ENCODE measurements around the gene SNX21. TPM values are rescaled to one million over a fixed set of nuclear protein-coding genes. Genes with fewer than 3 reads are reported as not detected.

The SNX21 gene
- total and polyA plus RNA-seq, 2 donors (not counting 3 experiments of a cell fraction or from before 2014, with no cell fraction given), result 11.6 to 11.9 TPM

GRCh38 chr20:45826381-45827019, 7.1 kb upstream of the SNX21 start:
- peaks cover 11 to 16% of the 10 kb centered on the region in 2 experiments for H3K27me3 ChIP-seq (ENCODE audit: control insufficient read depth in 2 of 2, insufficient read depth in 2 of 2, low read length in 2 of 2)
- peaks cover 4% of the 10 kb centered on the region for H3K4me1 ChIP-seq (ENCODE audit: control insufficient read depth, extremely low read depth, insufficient read depth, low read length)
- H3K9ac ChIP-seq (replicated peaks; ENCODE audit: extremely low read depth, insufficient read depth, low read length), result no peak overlapping the region
- FAIRE-seq, result no peak
- H3K9me3 ChIP-seq (replicated peaks; ENCODE audit: control insufficient read depth, insufficient read depth, low read length), result no peaks in the 10 kb centered on the region
- no peaks in the 10 kb centered on the region for H3K36me3 ChIP-seq (ENCODE audit: control insufficient read depth in 2 of 2, extremely low read depth in 1 of 2, insufficient read depth in 2 of 2, low read length in 2 of 2)
- ChIA-PET POLR2A (no interaction called here), CTCF (interaction anchor here (0.9 to 1.6 kb wide), 6 partner anchors 11 to 197 kb away, joined by 3 to 10 read pairs (median 3); no protein-coding TSS in a partner anchor)
- H4K20me1 ChIP-seq (replicated peaks; ENCODE audit: control insufficient read depth, extremely low read depth, insufficient read depth, low read length), result no peaks in the 10 kb centered on the region
- no TSS peak for BruUV-seq (replicated peaks)
- no peak overlapping the region for H3K4me3 ChIP-seq (replicated peaks in 1 of 3; ENCODE audit: insufficient read depth in 1 of 3, low read depth in 1 of 3, low read length in 3 of 3)
- no peak overlapping the region for H3K27ac ChIP-seq (ENCODE audit: insufficient read depth, low read depth, low read length)
- no peak for DNase-seq (ENCODE audit: low read depth, low spot score)
- no peaks in the 10 kb centered on the region for H3K79me2 ChIP-seq (ENCODE audit: control insufficient read depth, insufficient read depth, low read length)
- dilution Hi-C loops (cut with MboI; ENCODE audit: extremely low pct_ligation_motif_present, low sequenced_read_pairs), result no loop called here
- H2AFZ ChIP-seq (ENCODE audit: low read depth, low read length), result no peak overlapping the region
- no peaks in the 10 kb centered on the region for H3K9me1 ChIP-seq (replicated peaks; ENCODE audit: control insufficient read depth, extremely low read depth, insufficient read depth, low read length)
- no peak overlapping the region for H3K4me2 ChIP-seq (ENCODE audit: insufficient read depth, low read length)
- intact Hi-C loops (cut with micrococcal nuclease), result no loop called here
- TF ChIP-seq, protein P1, sequence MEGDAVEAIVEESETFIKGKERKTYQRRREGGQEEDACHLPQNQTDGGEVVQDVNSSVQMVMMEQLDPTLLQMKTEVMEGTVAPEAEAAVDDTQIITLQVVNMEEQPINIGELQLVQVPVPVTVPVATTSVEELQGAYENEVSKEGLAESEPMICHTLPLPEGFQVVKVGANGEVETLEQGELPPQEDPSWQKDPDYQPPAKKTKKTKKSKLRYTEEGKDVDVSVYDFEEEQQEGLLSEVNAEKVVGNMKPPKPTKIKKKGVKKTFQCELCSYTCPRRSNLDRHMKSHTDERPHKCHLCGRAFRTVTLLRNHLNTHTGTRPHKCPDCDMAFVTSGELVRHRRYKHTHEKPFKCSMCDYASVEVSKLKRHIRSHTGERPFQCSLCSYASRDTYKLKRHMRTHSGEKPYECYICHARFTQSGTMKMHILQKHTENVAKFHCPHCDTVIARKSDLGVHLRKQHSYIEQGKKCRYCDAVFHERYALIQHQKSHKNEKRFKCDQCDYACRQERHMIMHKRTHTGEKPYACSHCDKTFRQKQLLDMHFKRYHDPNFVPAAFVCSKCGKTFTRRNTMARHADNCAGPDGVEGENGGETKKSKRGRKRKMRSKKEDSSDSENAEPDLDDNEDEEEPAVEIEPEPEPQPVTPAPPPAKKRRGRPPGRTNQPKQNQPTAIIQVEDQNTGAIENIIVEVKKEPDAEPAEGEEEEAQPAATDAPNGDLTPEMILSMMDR (IDR thresholded peaks at IDR 0.05; ENCODE audit: extremely low read depth in 1 of 2, insufficient read depth in 1 of 2, low read depth in 1 of 2, low read length in 2 of 2), result no peak
- TF ChIP-seq GATA2 (IDR thresholded peaks at IDR 0.05; ENCODE audit: insufficient read depth, insufficient read length, low read depth, low read length), result no peak
- TF ChIP-seq EZH2 (IDR thresholded peaks at IDR 0.05; ENCODE audit: borderline replicate concordance, low read depth, low read length, severe bottlenecking), result no peak
- no peak for TF ChIP-seq JUN (IDR thresholded peaks at IDR 0.05; ENCODE audit: borderline replicate concordance, insufficient read depth, insufficient read length, low read depth)
